ENCODE measurements around the gene ACSS1.

Gene ACSS1

DNA sequence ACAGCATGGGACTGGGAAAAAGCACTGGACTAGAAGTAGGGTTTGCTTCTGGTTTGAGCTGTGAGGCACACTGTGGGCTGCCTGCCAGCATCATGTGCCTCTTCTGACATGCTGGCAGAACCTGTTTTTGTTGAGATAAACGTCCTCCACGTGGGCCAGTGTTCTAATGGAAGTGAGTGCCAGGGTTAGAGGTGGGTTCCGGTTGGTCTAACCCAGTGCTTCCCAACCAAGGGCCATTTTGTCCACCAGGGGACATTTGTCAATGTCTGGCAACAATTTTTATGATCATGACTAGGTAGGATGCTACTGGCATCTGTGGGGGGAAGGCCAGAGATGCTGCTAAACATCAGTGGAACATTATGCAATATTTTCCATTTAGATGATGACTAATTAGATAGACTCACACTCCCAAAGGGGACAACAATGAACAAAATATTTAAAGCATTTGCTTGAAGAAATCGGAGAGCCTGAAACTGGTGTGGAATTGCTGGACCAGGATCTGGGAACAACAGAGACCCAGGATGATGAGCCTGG, 57.6 kb downstream of the ACSS1 start:
- peaks cover 3% of the 10 kb centered on the region; the same call in 1 of the 2 replicates for H3K36me3 ChIP-seq (ENCODE audit: insufficient read depth, low read length)
- no peaks in the 10 kb centered on the region for H4K20me1 ChIP-seq (ENCODE audit: insufficient read depth, low read length, poor library complexity, severe bottlenecking)
- no peaks in the 10 kb centered on the region for H3K9me3 ChIP-seq (ENCODE audit: insufficient read depth, low read depth, low read length)
- no peaks in the 10 kb centered on the region for H3K79me2 ChIP-seq (ENCODE audit: insufficient read depth, low read length)
- H3F3A ChIP-seq (ENCODE audit: low read depth): no peaks in the 10 kb centered on the region
- H2AFZ ChIP-seq (ENCODE audit: low read length): no peak overlapping the region
- no peak overlapping the region for H3K4me2 ChIP-seq (ENCODE audit: low read depth, low read length, poor library complexity, severe bottlenecking)
- TF ChIP-seq EZH2phosphoT487 (IDR thresholded peaks at IDR 0.05; ENCODE audit: borderline replicate concordance): no peak
- H3K9me2 ChIP-seq (replicated peaks; ENCODE audit: low read depth, low read length): no peaks in the 10 kb centered on the region
- peaks cover 11% of the 10 kb centered on the region for H3K4me1 ChIP-seq (ENCODE audit: insufficient read depth, low read length, poor library complexity, severe bottlenecking)
- no peak overlapping the region for H3K4me3 ChIP-seq (ENCODE audit: low read length, poor library complexity, severe bottlenecking)
- H3K27me3 ChIP-seq (ENCODE audit: insufficient read depth, low read length, poor library complexity, severe bottlenecking): no peaks in the 10 kb centered on the region
- H3K9ac ChIP-seq (ENCODE audit: low read depth, low read length, poor library complexity, severe bottlenecking): no peak overlapping the region

DNA sequence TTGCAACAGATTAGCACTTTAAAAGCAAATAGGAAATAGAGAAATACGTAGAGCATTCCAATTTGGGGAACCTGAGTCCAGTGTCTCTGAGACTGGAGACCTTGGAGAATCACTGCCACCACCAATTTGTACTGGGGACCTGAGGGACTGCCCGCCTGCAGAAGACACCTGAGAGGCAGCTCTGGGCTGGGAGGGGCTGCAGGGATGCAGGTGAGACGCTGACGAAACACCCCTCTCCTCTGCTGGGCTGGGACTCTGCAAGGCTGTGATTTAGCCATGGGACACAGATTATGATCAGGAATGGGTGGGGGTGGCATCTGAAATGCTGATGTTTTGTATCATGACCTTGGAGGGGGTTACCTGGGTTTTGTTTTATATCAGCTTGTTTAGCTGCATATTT, 58.4 kb downstream of the ACSS1 start:
- no peak overlapping the region for H3K9ac ChIP-seq (ENCODE audit: low read depth, low read length, poor library complexity, severe bottlenecking)
- no peaks in the 10 kb centered on the region for H3K9me3 ChIP-seq (ENCODE audit: insufficient read depth, low read depth, low read length)
- no peaks in the 10 kb centered on the region for H3K27me3 ChIP-seq (ENCODE audit: insufficient read depth, low read length, poor library complexity, severe bottlenecking)
- H3K4me1 ChIP-seq (ENCODE audit: insufficient read depth, low read length, poor library complexity, severe bottlenecking): peaks cover 16% of the 10 kb centered on the region
- H3K4me3 ChIP-seq (ENCODE audit: low read length, poor library complexity, severe bottlenecking): no peak overlapping the region
- no peaks in the 10 kb centered on the region for H3K79me2 ChIP-seq (ENCODE audit: insufficient read depth, low read length)
- no peaks in the 10 kb centered on the region for H3K36me3 ChIP-seq (ENCODE audit: insufficient read depth, low read length)
- no peaks in the 10 kb centered on the region for H3F3A ChIP-seq (ENCODE audit: low read depth)
- no peaks in the 10 kb centered on the region for H3K9me2 ChIP-seq (replicated peaks; ENCODE audit: low read depth, low read length)
- no peak for TF ChIP-seq EZH2phosphoT487 (IDR thresholded peaks at IDR 0.05; ENCODE audit: borderline replicate concordance)
- no peak overlapping the region for H3K4me2 ChIP-seq (ENCODE audit: low read depth, low read length, poor library complexity, severe bottlenecking)
- no peak overlapping the region for H2AFZ ChIP-seq (ENCODE audit: low read length)
- H4K20me1 ChIP-seq (ENCODE audit: insufficient read depth, low read length, poor library complexity, severe bottlenecking): no peaks in the 10 kb centered on the region

DNA sequence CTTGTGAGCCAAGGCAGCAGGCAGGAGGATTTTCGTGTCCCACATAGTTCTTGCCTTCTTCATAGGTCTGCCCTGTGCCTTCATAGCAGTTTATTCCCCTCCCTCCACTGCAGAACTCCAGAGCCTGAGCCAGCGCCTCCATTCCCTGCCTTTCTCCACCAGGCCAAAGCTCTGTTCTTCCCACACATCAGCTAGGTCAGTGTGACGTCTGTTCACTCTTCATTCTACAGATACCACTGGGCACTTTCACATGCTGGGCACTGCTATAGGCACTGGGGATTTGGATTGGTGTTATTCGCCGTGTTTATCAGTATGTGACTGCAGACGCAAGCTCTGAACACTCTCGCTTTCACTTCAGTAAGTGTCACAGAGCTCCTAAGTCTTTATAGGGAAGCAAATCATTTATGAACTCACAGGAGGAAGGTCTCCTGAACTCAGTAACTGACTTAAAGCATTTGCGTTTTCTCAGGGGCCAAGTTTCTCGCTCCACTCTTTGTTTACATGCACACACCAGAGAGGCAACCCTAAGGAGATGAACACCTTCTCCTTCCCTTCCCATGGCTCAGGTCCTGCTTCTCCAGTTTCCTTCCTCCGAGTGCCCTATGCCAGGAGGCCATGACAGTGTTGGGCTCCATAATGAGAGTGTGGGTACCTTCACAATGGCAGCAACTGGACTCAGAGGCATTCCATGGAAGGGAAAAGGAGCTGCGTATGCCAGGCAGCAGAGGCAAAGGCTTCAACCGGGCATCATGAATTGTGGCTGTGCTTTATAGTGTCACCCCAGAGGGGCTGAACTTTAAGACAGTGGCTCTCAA, 59.1 kb downstream of the ACSS1 start:
- H3K4me1 ChIP-seq (ENCODE audit: insufficient read depth, low read length, poor library complexity, severe bottlenecking): peaks cover 16% of the 10 kb centered on the region
- no peaks in the 10 kb centered on the region for H3K9me2 ChIP-seq (replicated peaks; ENCODE audit: low read depth, low read length)
- H4K20me1 ChIP-seq (ENCODE audit: insufficient read depth, low read length, poor library complexity, severe bottlenecking): no peaks in the 10 kb centered on the region
- H3K27me3 ChIP-seq (ENCODE audit: insufficient read depth, low read length, poor library complexity, severe bottlenecking): no peaks in the 10 kb centered on the region
- no peaks in the 10 kb centered on the region for H3K79me2 ChIP-seq (ENCODE audit: insufficient read depth, low read length)
- TF ChIP-seq EZH2phosphoT487 (IDR thresholded peaks at IDR 0.05; ENCODE audit: borderline replicate concordance): no peak
- TF ChIP-seq, protein P1, sequence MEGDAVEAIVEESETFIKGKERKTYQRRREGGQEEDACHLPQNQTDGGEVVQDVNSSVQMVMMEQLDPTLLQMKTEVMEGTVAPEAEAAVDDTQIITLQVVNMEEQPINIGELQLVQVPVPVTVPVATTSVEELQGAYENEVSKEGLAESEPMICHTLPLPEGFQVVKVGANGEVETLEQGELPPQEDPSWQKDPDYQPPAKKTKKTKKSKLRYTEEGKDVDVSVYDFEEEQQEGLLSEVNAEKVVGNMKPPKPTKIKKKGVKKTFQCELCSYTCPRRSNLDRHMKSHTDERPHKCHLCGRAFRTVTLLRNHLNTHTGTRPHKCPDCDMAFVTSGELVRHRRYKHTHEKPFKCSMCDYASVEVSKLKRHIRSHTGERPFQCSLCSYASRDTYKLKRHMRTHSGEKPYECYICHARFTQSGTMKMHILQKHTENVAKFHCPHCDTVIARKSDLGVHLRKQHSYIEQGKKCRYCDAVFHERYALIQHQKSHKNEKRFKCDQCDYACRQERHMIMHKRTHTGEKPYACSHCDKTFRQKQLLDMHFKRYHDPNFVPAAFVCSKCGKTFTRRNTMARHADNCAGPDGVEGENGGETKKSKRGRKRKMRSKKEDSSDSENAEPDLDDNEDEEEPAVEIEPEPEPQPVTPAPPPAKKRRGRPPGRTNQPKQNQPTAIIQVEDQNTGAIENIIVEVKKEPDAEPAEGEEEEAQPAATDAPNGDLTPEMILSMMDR (conservative IDR thresholded peaks at IDR 0.05; ENCODE audit: low read length): no peak
- H3K4me2 ChIP-seq (ENCODE audit: low read depth, low read length, poor library complexity, severe bottlenecking): no peak overlapping the region
- H2AFZ ChIP-seq (ENCODE audit: low read length): no peak overlapping the region
- H3K36me3 ChIP-seq (ENCODE audit: insufficient read depth, low read length): no peaks in the 10 kb centered on the region
- H3K9ac ChIP-seq (ENCODE audit: low read depth, low read length, poor library complexity, severe bottlenecking): no peak overlapping the region
- H3F3A ChIP-seq (ENCODE audit: low read depth): no peaks in the 10 kb centered on the region
- H3K4me3 ChIP-seq (ENCODE audit: low read length, poor library complexity, severe bottlenecking): no peak overlapping the region
- H3K9me3 ChIP-seq (ENCODE audit: insufficient read depth, low read depth, low read length): no peaks in the 10 kb centered on the region

DNA sequence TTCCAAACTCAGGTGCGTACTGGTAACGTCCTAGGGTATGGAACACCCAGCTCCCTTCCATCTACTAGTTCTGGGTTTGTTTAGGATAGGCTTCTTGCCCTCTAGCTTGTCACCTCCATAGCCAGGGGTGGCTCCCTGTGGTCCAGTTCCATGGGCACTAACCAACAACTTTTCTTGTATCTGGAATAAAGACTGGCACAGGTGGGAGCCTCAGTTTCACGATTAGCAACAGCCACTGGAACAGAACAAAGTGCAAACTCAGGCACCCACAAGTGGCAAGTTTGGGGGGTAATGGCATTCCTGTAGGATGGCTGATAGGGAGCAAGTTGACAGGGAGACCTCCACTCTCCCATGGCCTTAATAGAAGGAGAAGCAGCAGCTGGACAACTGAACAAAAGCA, 59.8 kb downstream of the ACSS1 start:
- Histone ChIP-seq H2AFZ (ENCODE audit: low read length) (no peak overlapping the region), H3F3A (ENCODE audit: low read depth) (no peaks in the 10 kb centered on the region), H3K27me3 (ENCODE audit: insufficient read depth, low read length, poor library complexity, severe bottlenecking) (no peaks in the 10 kb centered on the region), H3K9ac (ENCODE audit: low read depth, low read length, poor library complexity, severe bottlenecking) (no peak overlapping the region), H4K20me1 (ENCODE audit: insufficient read depth, low read length, poor library complexity, severe bottlenecking) (no peaks in the 10 kb centered on the region), H3K4me1 (ENCODE audit: insufficient read depth, low read length, poor library complexity, severe bottlenecking) (peaks cover 23% of the 10 kb centered on the region), H3K9me3 (ENCODE audit: insufficient read depth, low read depth, low read length) (no peaks in the 10 kb centered on the region), H3K4me2 (ENCODE audit: low read depth, low read length, poor library complexity, severe bottlenecking) (no peak overlapping the region), H3K36me3 (ENCODE audit: insufficient read depth, low read length) (no peaks in the 10 kb centered on the region), H3K4me3 (ENCODE audit: low read length, poor library complexity, severe bottlenecking) (no peak overlapping the region), H3K79me2 (ENCODE audit: insufficient read depth, low read length) (no peaks in the 10 kb centered on the region), H3K9me2 (replicated peaks; ENCODE audit: low read depth, low read length) (no peaks in the 10 kb centered on the region)
- TF ChIP-seq, protein P1 (conservative IDR thresholded peaks at IDR 0.05; ENCODE audit: low read length): no peak
- TF ChIP-seq EZH2phosphoT487 (IDR thresholded peaks at IDR 0.05; ENCODE audit: borderline replicate concordance): no peak

All from Loucy (cell line).